Lower lobe of right lung (tissue), 2 donors: ENCODE data around the gene CFAP410. TPM values are rescaled to one million over a fixed set of nuclear protein-coding genes. Genes with fewer than 3 reads are reported as not detected.

Source experiments
- ATAC-seq, 2 donors: fragments of 200-7000 bp; cut with Tn5 transposase; one replicate each; pipeline ENCODE4 v1.9.1; 2020 to 2022; ENCODE audit warnings: mild to moderate bottlenecking in 2 of 2, moderate library complexity in 2 of 2
- DNase-seq: peaks from one replicate; pipeline ENCODE4 v3.0.0-alpha.2; 2020
- H3K27ac ChIP-seq: fragments of 200-600 bp; one replicate; pipeline ENCODE4 v1.8.0; 2022
- H3K27me3 ChIP-seq: fragments of 200-600 bp; one replicate; pipeline ENCODE4 v1.8.0; 2022; ENCODE audit warnings: low read depth
- H3K36me3 ChIP-seq: fragments of 200-600 bp; one replicate; pipeline ENCODE4 v1.8.0; 2022; ENCODE audit warnings: mild to moderate bottlenecking
- H3K4me1 ChIP-seq: fragments of 200-600 bp; one replicate; pipeline ENCODE4 v1.8.0; 2022
- H3K4me3 ChIP-seq: fragments of 200-600 bp; one replicate; pipeline ENCODE4 v1.8.0; 2022; ENCODE audit warnings: mild to moderate bottlenecking
- H3K9me3 ChIP-seq: fragments of 200-600 bp; one replicate; pipeline ENCODE4 v1.8.0; 2022
- CTCF ChIP-seq: fragments of 200-600 bp; IDR thresholded peaks from one replicate; pipeline ENCODE4 v1.8.0; 2022; ENCODE audit warnings: antibody characterized with exemption, mild to moderate bottlenecking
- intact Hi-C: fragments of 100-400 bp; cut with DNase I; formaldehyde crosslinking; loops from one replicate; pipeline ENCODE4 v1.11.0; 2022
- total RNA-seq: library from RNA; stranded (reverse); fragmentation: NEBNext Ultra II Directional; extraction: Animal tissue kit (Norgen Biotek cat#: 25700); gene quantifications from one replicate; pipeline ENCODE4 v1.2.1, GENCODE V29; 2021
- donor health status: DM: no; HTN: yes; CAD: no; lungs with severe emphysema.

Gene CFAP410
- total RNA-seq, 1 donor from 2014 or later = 20.3 TPM

GRCh38 chr21:44316277-44316900, 22.8 kb downstream of the CFAP410 start:
- Histone ChIP-seq H3K27ac (no peak overlapping the region), H3K36me3 (peaks cover 94% of the 10 kb centered on the region), H3K4me1 (no peaks in the 10 kb centered on the region), H3K4me3 (no peak overlapping the region), H3K27me3 (no peaks in the 10 kb centered on the region), H3K9me3 (no peaks in the 10 kb centered on the region)
- intact Hi-C loops = no loop called here
- TF ChIP-seq CTCF = no peak
- no peak for DNase-seq
- no peak for ATAC-seq

DNA sequence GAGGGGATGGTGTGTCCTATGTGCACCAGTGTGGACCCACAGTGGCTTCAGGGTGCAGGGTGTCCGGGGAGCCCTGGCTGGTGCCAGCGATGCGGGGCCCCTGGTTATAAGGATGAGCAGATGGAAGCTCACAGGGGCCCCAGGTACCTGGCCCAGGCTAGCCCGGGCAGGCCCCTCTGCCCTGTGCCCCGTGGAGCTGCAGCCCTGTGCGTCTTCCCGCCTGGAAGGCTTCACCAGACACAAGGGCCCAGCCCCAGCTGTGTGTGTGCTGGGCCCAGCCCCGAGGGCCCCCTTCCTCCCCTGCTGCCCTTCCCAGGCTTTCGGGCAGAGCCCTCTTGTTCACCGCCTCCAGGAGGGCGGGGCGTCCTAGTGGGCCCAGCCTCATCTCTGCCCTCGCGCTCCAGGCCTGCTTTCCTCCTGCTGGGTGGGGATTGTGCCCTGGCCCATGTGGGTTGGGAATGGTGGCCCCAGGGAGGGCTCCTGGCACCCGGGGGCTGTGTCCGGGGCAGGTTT, 23.4 kb downstream of the CFAP410 start:
- ATAC-seq (no peak), DNase-seq (no peak)
- no peak overlapping the region for H3K4me3 ChIP-seq
- no peak overlapping the region for H3K27ac ChIP-seq
- intact Hi-C loops = no loop called here
- no peak for TF ChIP-seq CTCF
- H3K36me3 ChIP-seq = peaks cover 96% of the 10 kb centered on the region
- H3K27me3 ChIP-seq = no peaks in the 10 kb centered on the region
- no peaks in the 10 kb centered on the region for H3K9me3 ChIP-seq
- no peaks in the 10 kb centered on the region for H3K4me1 ChIP-seq

DNA sequence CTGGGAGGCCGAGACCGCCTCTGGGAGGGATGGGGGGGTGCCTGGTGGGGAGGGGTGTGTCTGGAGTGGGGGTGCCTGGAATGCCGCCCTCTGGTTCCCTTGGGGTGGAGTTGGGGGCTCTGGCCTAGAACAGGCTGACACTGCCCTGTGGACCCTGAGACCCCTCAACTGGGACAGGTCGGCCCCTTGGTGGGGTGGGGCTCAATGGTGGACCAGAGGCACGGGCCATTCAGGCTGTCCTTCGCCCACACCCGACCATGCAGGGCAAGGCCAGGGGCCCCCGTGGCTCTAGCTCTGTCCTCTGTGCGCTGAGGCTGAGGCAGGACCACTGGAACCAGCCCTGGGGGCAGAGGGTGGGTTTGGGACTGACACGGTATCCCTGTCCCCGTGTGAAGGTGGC, 24.6 kb downstream of the CFAP410 start:
- peaks cover 96% of the 10 kb centered on the region for H3K36me3 ChIP-seq
- H3K4me3 ChIP-seq = no peak overlapping the region
- ATAC-seq (no peak), DNase-seq (no peak)
- TF ChIP-seq CTCF = no peak
- H3K4me1 ChIP-seq = no peaks in the 10 kb centered on the region
- H3K9me3 ChIP-seq = no peaks in the 10 kb centered on the region
- no peak overlapping the region for H3K27ac ChIP-seq
- no peaks in the 10 kb centered on the region for H3K27me3 ChIP-seq
- intact Hi-C loops = no loop called here

DNA sequence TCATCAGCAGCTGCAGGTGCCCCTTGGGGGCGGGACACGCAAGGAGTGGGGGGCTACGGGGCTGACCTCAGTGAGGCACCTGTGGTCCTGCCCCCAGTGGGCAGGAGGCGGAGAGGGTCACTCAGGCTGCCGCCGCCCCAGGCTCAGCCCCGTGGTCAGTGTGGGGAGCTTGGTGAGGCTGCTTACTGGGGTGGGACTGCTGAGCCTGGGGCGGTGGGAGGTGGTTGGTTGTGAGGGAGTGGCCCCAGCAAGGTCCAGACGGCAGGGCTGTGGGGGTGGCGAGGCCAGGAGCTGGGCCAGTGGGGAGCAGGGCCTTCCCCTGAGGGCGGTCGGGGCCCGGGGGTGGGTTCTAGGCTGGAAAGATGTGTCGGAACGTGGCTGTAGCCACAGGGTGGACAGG, 25.1 kb downstream of the CFAP410 start:
- H3K9me3 ChIP-seq = no peaks in the 10 kb centered on the region
- no peaks in the 10 kb centered on the region for H3K27me3 ChIP-seq
- ATAC-seq (no peak), DNase-seq (no peak)
- TF ChIP-seq CTCF = no peak
- no peak overlapping the region for H3K4me3 ChIP-seq
- intact Hi-C loops = no loop called here
- H3K27ac ChIP-seq = no peak overlapping the region
- H3K36me3 ChIP-seq = peaks cover 95% of the 10 kb centered on the region
- H3K4me1 ChIP-seq = no peaks in the 10 kb centered on the region

DNA sequence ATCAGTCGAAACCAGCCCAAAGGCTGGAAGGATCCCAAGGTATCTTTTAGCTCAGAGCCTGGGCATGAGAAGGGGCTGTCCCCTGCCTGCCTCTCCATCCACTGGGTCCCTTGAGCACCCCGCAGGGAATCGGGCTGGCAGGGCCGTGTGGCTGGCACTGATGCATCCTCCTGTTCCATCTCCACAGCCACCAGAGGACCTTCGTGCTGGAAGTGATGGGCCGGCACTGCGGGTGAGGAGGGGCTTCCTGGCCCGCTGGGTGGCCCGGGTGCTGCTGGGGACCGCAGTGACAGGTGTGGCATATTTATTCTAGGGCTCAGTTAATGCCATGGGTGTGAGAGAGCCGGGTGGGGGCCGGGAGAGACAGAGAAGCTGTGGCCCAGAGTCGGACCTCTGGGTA, 25.7 kb downstream of the CFAP410 start:
- Histone ChIP-seq H3K9me3 (no peaks in the 10 kb centered on the region), H3K27ac (no peak overlapping the region), H3K36me3 (peaks cover 88% of the 10 kb centered on the region), H3K4me3 (no peak overlapping the region), H3K27me3 (no peaks in the 10 kb centered on the region), H3K4me1 (no peaks in the 10 kb centered on the region)
- TF ChIP-seq CTCF = no peak
- ATAC-seq (no peak), DNase-seq (no peak)
- intact Hi-C loops = no loop called here
